NT2/D1 (cell line): Measurements from ENCODE around the gene FCRLB.
"Not testable (repeated sequence)": the region's sequence is repeated elsewhere in the genome, so short reads cannot be mapped to it uniquely, and the experiment has no call there.

Source experiments
- SUZ12 ChIP-seq: IDR thresholded peaks from 2 replicates; pipeline ENCODE4 v1.6.1; 2011; ENCODE audit not compliant: insufficient read length, insufficient read depth; ENCODE audit errors: extremely low read depth
- YY1 ChIP-seq: IDR thresholded peaks from 2 replicates; pipeline ENCODE4 v1.6.1; 2011; ENCODE audit not compliant: insufficient read length, insufficient read depth
- ZNF274 ChIP-seq: IDR thresholded peaks from 2 replicates; pipeline ENCODE4 v1.6.1; 2011; ENCODE audit warnings: mild to moderate bottlenecking, low read depth, low read length

GRCh38 chr1:161674908-161675307, 46.4 kb upstream of the FCRLB start:
- TF ChIP-seq YY1, SUZ12, ZNF274: not testable (repeated sequence)
